Left lobe of liver (tissue), 2 donors: ENCODE data around the gene GPR55. TPM values are rescaled to one million over a fixed set of nuclear protein-coding genes. Genes with fewer than 3 reads are reported as not detected.
A peak's percentile ranks its signal among the peaks of the same experiment; 100 is the strongest.

Experiments
- ATAC-seq: fragments of 200-7000 bp; cut with Tn5 transposase; one replicate; pipeline ENCODE4 v1.9.1; 2020; ENCODE audit warnings: mild to moderate bottlenecking, moderate library complexity
- DNase-seq: peaks from one replicate; pipeline ENCODE4 v3.0.0-alpha.2; 2020; ENCODE audit warnings: low spot score
- total RNA-seq: library from RNA; stranded (reverse); gene quantifications from one replicate; pipeline ENCODE4 v1.2.1, GENCODE V29; 2021
- donor health status: DM: no; HTN: no; CAD: no; lungs with moderate emphysema.
- donor health status: DM: no; HTN: yes; CAD: no.

Gene GPR55
- total RNA-seq, 1 donor from 2014 or later, result not detected

DNA sequence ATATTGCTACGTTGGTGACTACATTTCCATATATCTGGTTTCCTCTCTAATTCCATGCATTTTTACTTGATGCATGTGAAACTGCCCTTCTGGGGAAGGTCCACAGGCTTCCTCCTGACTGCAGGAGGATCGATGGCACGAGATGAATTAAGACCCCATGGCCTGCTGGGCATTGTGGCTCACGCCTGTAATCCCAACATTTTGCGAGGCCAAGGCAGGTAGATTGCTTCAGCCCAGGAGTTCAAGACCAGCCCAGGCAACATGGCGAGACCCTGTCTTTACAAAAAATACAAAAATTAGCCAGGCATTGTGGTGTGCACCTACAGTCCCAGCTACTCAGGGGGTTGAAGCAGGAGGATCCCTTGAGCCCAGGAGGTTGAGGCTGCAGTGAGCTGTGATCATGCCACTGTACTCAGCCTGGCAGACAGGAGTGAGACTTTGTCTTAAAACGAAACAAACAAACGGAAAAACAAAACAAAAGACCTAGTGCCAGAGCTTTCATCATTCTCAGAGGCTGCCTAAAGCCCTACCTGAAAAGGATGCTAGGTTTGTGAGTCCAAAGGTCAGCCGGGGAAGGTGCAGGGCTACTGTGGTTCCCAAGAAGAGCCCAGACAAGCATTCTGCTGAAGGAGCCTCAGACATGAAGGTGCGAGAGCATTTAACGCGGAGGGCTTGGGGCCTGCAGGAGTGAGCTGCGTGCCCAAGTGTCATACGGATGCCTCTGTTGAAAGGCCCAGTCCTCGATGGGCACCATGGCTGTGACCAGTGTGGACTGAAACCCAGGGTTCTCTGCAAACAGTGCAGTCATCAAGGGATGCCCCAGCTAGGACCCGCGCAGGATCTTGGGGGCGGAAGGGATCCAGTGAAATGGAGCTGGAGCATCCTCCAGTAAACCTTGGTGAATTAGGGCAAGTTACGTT lies 21.6 kb downstream of the GPR55 start:
- DNase-seq (peak; percentile 33), ATAC-seq (no peak)

- peak; percentile 42 for DNase-seq
- peak; percentile 67 for ATAC-seq
These were observed 22.7 kb downstream of the GPR55 start for GRCh38 chr2:230902180-230902899.

DNA sequence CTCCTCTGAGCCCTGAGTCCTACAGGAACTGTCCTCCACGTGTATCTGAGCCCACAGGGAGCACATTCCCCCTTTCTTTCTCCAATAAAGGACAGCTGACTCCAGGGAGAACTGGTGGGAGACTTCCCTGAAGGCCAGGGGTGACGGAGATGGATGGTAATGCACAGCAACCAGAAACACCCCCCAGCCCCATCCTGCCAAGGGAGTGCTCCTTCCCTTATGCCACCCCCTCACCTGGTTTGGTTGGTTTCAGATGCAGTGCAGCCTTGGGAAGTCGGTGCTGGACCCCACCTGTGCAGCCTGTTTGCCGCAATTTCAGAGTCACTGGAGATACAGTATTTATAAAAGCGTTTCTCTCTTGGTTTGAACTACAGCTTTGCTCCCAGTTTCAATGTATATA lies 24.0 kb downstream of the GPR55 start:
- ATAC-seq (no peak), DNase-seq (no peak)

GRCh38 chr2:230900336-230900995 lies 24.6 kb downstream of the GPR55 start:
- peak; percentile 22 for DNase-seq
- ATAC-seq, result no peak

DNA sequence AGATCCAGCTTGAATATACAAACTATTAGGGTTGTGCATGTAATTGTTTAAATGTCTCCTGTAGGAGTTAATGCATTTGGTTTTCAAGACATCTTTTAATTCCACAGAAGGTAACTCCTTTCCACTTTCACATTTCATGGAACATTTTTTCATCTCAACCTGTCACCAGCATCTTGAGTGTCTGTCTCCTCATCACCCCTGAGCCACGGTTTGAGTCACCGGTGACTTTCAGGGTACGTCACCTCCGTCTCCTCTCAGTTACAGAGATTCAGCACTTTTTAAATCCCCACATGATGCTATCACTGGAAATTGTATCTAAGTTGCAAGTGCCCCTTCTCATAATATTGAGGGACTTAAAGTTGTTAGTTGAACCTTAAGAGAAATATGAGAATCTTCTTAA lies 25.3 kb downstream of the GPR55 start:
- ATAC-seq (no peak), DNase-seq (no peak)

DNA sequence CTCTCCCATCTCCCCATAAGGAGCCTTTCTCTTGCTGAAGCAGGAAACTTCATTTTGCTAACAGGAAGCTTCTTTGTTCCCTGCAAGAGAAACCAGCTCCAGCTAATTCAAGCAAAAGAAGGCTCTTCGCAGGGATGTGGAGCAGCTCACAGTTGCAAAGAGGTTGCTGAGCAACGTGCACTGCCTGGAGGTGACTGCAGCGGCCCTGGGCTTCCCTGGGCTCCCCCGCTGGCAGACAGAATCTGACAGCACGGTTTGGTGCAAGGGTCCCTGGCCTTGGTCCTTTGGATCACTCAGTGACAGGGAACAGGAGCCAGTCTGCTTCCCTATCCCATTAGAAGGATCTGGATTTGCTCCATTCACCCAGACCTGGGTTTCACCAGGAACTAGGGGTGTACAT lies 25.8 kb downstream of the GPR55 start:
- peak; percentile 29 for DNase-seq
- ATAC-seq, result no peak

- ATAC-seq (no peak), DNase-seq (peak; percentile 24)
These were observed 26.3 kb downstream of the GPR55 start for GRCh38 chr2:230898713-230899091.

DNA sequence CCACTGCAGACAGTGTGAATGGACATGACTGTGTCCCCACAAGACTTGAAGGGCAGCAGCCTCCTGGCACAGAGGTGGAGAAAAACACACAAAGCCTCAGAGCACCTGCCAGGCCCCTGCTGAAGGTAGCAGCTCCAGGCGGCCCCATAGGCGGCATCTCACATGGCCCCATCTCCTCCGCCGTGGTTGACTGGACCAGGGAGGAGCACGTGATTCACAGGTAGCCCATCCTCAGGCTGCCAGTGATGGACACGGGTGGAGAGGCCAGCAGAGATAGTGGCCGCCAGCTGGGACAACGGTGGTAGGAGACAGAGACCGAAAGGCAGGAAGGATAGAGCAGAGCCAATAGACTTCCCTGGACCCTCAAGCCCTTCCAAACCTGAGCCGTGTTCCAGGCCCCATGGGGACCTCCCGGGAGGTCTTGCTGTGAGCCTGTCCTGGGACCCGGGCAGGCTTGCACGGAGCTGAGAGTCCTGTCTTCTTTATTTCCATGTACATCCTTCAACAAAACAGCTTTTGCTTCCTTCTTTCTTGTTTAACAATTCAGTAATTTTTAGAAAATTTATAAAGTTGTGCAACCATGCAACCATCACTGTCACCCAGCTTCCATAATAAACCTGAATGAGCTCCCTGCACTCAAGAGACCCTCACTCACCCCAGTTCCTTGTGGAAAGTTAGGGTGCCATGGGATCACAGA lies 26.9 kb downstream of the GPR55 start:
- DNase-seq, result peak; percentile 38

DNA sequence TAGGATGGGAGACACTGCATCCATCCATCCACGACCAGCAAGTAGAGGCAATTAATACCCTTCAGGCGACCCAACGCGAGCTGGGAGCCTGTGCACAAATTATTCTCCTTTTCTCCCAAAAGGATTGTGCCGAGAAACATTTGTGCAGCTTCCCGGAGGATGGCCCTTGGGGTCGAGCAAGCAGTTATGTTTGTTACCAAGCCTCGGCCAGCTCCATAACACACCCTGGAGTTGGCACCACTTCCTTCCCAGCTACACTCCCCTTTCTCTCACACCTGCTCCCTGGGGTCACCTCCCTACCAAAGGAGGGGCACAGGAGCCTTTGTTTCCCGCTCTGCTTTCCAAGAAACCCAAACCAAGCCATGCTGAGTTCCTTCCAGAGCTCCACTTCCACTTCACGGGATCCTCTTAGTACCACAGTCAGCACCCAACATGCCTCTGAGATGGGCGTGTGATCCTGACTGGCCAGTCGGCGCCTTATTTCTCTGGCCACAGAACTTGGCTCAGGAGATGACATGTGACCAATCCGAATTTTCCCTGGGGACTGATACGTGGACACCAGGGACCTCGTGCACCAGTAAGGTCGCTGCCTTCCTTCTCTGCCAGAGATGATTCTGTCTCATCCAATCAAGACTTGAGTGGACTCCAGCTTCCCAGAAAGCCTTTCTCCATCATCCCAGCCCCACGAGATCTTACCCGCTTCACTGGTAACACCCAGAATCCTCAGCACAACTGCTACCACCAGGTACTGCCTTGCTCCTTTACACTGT lies 28.5 kb downstream of the GPR55 start:
- DNase-seq (peak; percentile 29), ATAC-seq (no peak)

More for the DNA sequence above, 26.9 kb downstream of the GPR55 start:
- no peak for ATAC-seq

DNA sequence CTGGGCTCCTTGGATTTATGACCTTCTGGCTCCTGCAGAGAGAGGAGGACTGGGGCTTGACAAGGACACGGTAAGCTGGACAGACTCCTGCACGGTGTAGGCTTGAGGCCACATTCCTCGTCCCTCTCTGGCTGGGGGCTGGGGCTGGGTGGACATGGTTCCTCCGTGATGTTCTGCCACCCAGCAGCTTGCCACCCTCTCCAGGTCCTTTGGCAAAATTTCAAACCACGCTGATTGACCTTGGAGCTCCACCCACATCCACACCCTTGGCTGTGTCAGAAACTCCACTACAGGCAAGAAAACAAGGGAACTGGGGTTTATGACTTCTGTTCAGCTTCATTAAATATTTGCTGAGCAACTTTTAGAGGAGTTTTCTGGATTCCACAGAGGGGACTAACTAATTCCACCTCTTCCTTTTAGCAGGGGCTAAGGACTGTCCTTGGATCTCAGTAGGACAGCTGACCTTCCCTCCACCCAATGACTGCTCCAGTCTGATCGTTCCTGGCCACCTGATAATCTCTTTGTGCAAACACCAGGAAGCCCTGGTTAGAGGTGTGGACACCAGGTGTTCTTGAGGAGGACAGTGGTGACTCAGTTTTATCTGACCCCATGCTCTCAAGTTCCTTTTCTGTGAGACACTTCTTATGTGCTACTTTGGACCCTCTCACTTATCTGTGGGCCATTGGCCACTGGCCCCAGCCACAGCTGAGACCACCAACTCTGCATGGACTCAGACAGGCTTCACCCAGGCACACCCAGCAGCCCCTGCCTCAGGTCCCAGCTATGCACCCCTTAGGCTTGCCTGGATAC lies 29.3 kb downstream of the GPR55 start:
- ATAC-seq (peak; percentile 14), DNase-seq (peak; percentile 43)

- no peak for ATAC-seq
- no peak for DNase-seq
These were observed 30.9 kb downstream of the GPR55 start for GRCh38 chr2:230893841-230894781.

DNA sequence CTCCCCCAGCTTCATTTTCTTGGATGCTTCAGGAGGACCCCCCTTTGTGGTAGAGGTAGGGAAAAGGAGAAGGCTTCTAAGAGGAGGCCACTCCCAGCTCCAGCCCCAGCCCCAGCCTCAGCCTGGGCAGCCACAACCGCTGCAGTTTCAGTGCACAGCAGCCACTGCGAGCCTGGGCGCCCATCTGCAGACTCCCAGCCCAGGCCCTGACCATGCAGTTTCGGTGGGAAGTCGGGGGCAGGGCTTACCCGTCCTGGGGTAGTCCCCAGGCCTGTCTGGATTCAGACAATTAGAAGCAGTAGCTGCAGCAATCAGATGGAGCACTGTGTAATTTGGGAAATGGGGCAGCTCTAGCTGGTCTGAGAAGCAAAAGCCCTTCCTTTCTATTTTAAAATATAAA lies 31.7 kb downstream of the GPR55 start:
- ATAC-seq (peak; percentile 40), DNase-seq (no peak)

- ATAC-seq (no peak), DNase-seq (no peak)
These were observed 33.5 kb downstream of the GPR55 start for GRCh38 chr2:230891509-230891908.

- ATAC-seq (no peak), DNase-seq (no peak)
These were observed 34.0 kb downstream of the GPR55 start for GRCh38 chr2:230891064-230891463.

DNA sequence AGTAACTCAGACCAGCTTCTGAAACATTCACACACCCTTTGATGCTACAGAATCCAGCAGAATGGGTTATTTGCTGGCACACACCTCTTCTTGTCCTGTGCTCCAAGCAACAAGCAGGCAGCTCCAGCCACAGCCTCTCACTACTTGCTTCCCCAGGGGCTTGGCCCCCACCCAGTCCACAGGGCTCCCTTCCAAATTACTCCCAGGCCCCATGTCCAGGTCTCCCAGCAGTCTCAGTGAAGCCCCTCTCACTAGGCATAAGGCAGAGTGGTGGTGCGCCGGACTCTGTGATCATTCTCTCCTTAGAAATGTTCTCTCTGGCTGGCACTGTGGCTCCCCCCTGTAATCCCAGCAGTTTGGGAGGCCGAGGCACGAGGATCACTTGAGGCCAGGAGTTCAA lies 34.4 kb downstream of the GPR55 start:
- no peak for ATAC-seq
- no peak for DNase-seq

DNA sequence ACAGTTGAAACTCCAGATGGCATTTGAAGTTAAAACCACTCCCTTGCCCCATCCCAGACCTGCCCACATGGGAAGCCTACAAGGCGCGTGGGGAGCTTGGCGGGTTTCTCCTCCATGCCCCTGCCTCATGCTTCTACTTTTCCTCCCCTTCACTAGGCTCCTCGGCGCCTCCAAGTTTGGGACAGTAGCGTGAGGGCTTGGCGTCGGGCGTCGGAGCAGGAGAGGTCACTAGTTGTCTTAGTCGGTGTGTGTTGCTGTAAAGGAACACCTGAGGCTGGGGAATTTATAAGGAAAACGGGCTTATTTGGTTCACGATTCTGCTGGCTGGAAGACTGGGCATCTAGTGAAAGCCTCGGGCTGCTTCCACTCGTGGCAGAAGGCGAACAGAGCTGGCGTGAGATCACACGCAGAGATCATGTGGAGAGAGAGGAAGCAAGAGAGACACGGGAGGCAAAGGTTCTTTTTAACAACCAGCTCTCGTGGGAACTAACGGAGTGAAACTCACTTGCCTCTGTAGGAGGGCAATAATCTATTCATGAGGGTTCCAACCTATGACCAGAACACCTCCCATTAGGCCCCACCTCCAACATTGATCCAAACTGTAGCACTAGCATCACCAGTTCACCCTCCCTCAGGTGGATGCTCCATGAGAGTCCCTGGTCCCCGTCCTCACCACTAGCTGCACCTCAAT lies 35.0 kb downstream of the GPR55 start:
- ATAC-seq (no peak), DNase-seq (no peak)

DNA sequence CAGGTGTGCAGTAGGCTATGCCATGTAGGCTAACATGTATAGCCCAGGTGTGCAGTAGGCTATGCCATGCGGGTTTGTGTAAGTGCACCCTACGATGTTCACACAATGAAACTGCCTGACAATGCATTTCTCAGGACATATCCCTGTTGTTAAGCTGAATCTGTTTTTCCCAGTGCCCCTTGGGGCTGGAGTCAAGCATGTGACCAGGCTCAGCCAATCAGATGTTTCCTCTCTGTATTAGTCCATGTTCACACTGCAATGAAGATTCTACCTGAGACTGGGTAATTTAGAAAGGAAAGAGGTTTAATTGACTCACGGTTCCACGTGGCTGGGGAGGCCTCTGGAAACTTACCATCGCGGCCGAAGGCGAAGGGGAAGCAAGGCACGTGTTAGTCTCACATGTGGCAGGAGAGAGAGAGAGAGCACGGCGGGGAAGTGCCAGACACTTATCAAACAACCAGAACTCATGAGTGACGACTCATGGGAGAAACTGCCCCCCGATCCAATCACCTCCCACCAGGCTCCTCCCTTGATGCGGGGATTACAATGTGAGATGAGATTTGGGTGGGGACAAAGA lies 36.1 kb downstream of the GPR55 start:
- no peak for ATAC-seq
- no peak for DNase-seq
